ENCODE measurements around the gene RIOX2.

Gene RIOX2

GRCh38 chr3:97939401-97939800 lies 32.8 kb downstream of the RIOX2 start:
- no peaks in the 10 kb centered on the region for H3K9me2 ChIP-seq (replicated peaks; ENCODE audit: insufficient read depth, low read length)
- H3K27me3 ChIP-seq (replicated peaks; ENCODE audit: insufficient read depth, low read length) = no peaks in the 10 kb centered on the region
- no peak overlapping the region for H3K9ac ChIP-seq (ENCODE audit: low read length)
- H3K4me2 ChIP-seq (ENCODE audit: low read depth, low read length) = no peak overlapping the region
- no peak for DNase-seq
- no peak overlapping the region for H3K4me3 ChIP-seq (ENCODE audit: low read length)
- H3K36me3 ChIP-seq (replicated peaks; ENCODE audit: insufficient read depth, low read length) = 0 out of 2 replicates have a peak, but pooled peaks cover 5% of the 10 kb centered on the region
- H2AFZ ChIP-seq (ENCODE audit: low read length) = no peak overlapping the region
- no peaks in the 10 kb centered on the region for H3K79me2 ChIP-seq (ENCODE audit: low read length)
- no peaks in the 10 kb centered on the region for H3K9me3 ChIP-seq (replicated peaks; ENCODE audit: insufficient read depth, low read length)
- H3F3A ChIP-seq (ENCODE audit: insufficient read depth, low read length) = no peaks in the 10 kb centered on the region
- H3K27ac ChIP-seq (ENCODE audit: low read length) = no peak overlapping the region
- TF ChIP-seq EZH2phosphoT487 (IDR thresholded peaks at IDR 0.05; ENCODE audit: low read length) (no peak), CTCF (IDR thresholded peaks at IDR 0.05; ENCODE audit: low read length) (no peak), EZH2 (optimal IDR thresholded peaks at IDR 0.05; ENCODE audit: low read depth, low read length) (no peak)
- no peaks in the 10 kb centered on the region for H3K4me1 ChIP-seq (ENCODE audit: low read length)
- no peaks in the 10 kb centered on the region for H4K20me1 ChIP-seq (ENCODE audit: insufficient read depth, low read length)

- H3K9ac ChIP-seq (ENCODE audit: low read length) = no peak overlapping the region
- no peak overlapping the region for H3K4me3 ChIP-seq (ENCODE audit: low read length)
- H3K36me3 ChIP-seq (replicated peaks; ENCODE audit: insufficient read depth, low read length) = 0 out of 2 replicates have a peak, but pooled peaks cover 1% of the 10 kb centered on the region
- H3F3A ChIP-seq (ENCODE audit: insufficient read depth, low read length) = no peaks in the 10 kb centered on the region
- no peaks in the 10 kb centered on the region for H4K20me1 ChIP-seq (ENCODE audit: insufficient read depth, low read length)
- H3K27ac ChIP-seq (ENCODE audit: low read length) = no peak overlapping the region
- no peaks in the 10 kb centered on the region for H3K27me3 ChIP-seq (replicated peaks; ENCODE audit: insufficient read depth, low read length)
- H3K4me2 ChIP-seq (ENCODE audit: low read depth, low read length) = no peak overlapping the region
- no peaks in the 10 kb centered on the region for H3K9me2 ChIP-seq (replicated peaks; ENCODE audit: insufficient read depth, low read length)
- H3K9me3 ChIP-seq (replicated peaks; ENCODE audit: insufficient read depth, low read length) = no peaks in the 10 kb centered on the region
- H2AFZ ChIP-seq (ENCODE audit: low read length) = no peak overlapping the region
- no peaks in the 10 kb centered on the region for H3K79me2 ChIP-seq (ENCODE audit: low read length)
- DNase-seq = no peak
- H3K4me1 ChIP-seq (ENCODE audit: low read length) = no peaks in the 10 kb centered on the region
- TF ChIP-seq EZH2 (optimal IDR thresholded peaks at IDR 0.05; ENCODE audit: low read depth, low read length) (no peak), EZH2phosphoT487 (IDR thresholded peaks at IDR 0.05; ENCODE audit: low read length) (no peak), CTCF (IDR thresholded peaks at IDR 0.05; ENCODE audit: low read length) (no peak)
Measured at GRCh38 chr3:97938444-97938843, 33.8 kb downstream of the RIOX2 start.

- Histone ChIP-seq H4K20me1 (ENCODE audit: insufficient read depth, low read length) (no peaks in the 10 kb centered on the region), H3K27ac (ENCODE audit: low read length) (no peak overlapping the region), H3K79me2 (ENCODE audit: low read length) (no peaks in the 10 kb centered on the region), H3K9me2 (replicated peaks; ENCODE audit: insufficient read depth, low read length) (no peaks in the 10 kb centered on the region), H3K27me3 (replicated peaks; ENCODE audit: insufficient read depth, low read length) (no peaks in the 10 kb centered on the region), H3K9ac (ENCODE audit: low read length) (no peak overlapping the region), H3K4me1 (ENCODE audit: low read length) (no peaks in the 10 kb centered on the region), H3K4me3 (ENCODE audit: low read length) (no peak overlapping the region), H3F3A (ENCODE audit: insufficient read depth, low read length) (no peaks in the 10 kb centered on the region), H2AFZ (ENCODE audit: low read length) (no peak overlapping the region), H3K4me2 (ENCODE audit: low read depth, low read length) (no peak overlapping the region), H3K36me3 (replicated peaks; ENCODE audit: insufficient read depth, low read length) (no peaks in the 10 kb centered on the region), H3K9me3 (replicated peaks; ENCODE audit: insufficient read depth, low read length) (no peaks in the 10 kb centered on the region)
- TF ChIP-seq CTCF (IDR thresholded peaks at IDR 0.05; ENCODE audit: low read length) (no peak), EZH2 (optimal IDR thresholded peaks at IDR 0.05; ENCODE audit: low read depth, low read length) (no peak), EZH2phosphoT487 (IDR thresholded peaks at IDR 0.05; ENCODE audit: low read length) (no peak)
- no peak for DNase-seq
Measured at GRCh38 chr3:97937205-97937604, 35.0 kb downstream of the RIOX2 start.
